ENCODE measurements around the gene RHOBTB1. TPM values are rescaled to one million over a fixed set of nuclear protein-coding genes. Genes with fewer than 3 reads are reported as not detected.
"Not testable (repeated sequence)": the region's sequence is repeated elsewhere in the genome, so short reads cannot be mapped to it uniquely, and the experiment has no call there.

The RHOBTB1 gene
- total RNA-seq, 2 donors from 2014 or later: 0.77 TPM; not detected in 1

- ATAC-seq (replicated peaks in 1 of 2) (peak; percentile 98), DNase-seq (no peak)
- Mint-ChIP-seq H3K36me3 (ENCODE audit: insufficient read depth in 2 of 2) (no peaks in the 10 kb centered on the region), H3K4me1 (ENCODE audit: low read depth) (peaks cover 29% of the 10 kb centered on the region), H3K27me3 (ENCODE audit: low read depth) (peaks cover 50% of the 10 kb centered on the region), H3K4me3 (peak overlapping the region; percentile 1 to 53), H3K9me3 (peaks cover 1 to 3% of the 10 kb centered on the region in 2 donors), H3K27ac (no peak overlapping the region)
Observed at GRCh38 chr10:60974463-60975149, 30.6 kb upstream of the RHOBTB1 start.

- H3K9me3 Mint-ChIP-seq: peaks cover 1 to 3% of the 10 kb centered on the region in 2 donors
- ATAC-seq (replicated peaks in 1 of 2): no peak
- no peaks in the 10 kb centered on the region for H3K36me3 Mint-ChIP-seq (ENCODE audit: insufficient read depth in 2 of 2)
- H3K27me3 Mint-ChIP-seq (ENCODE audit: low read depth): peaks cover 36% of the 10 kb centered on the region
- H3K4me1 Mint-ChIP-seq (ENCODE audit: low read depth): peaks cover 40% of the 10 kb centered on the region
- no peak overlapping the region for H3K4me3 Mint-ChIP-seq
- DNase-seq: no peak
- H3K27ac Mint-ChIP-seq: no peak overlapping the region
Observed at GRCh38 chr10:60973086-60973485, 29.1 kb upstream of the RHOBTB1 start.

- peaks cover 35% of the 10 kb centered on the region for H3K27me3 Mint-ChIP-seq (ENCODE audit: low read depth)
- not testable (repeated sequence) for H3K27ac Mint-ChIP-seq; H3K9me3 Mint-ChIP-seq; H3K4me3 Mint-ChIP-seq; DNase-seq; ATAC-seq (replicated peaks in 1 of 2); H3K36me3 Mint-ChIP-seq (ENCODE audit: insufficient read depth in 2 of 2)
- peaks cover 49% of the 10 kb centered on the region for H3K4me1 Mint-ChIP-seq (ENCODE audit: low read depth)
Observed at GRCh38 chr10:60972181-60972580, 28.2 kb upstream of the RHOBTB1 start.

GRCh38 chr10:60970526-60970925, 26.5 kb upstream of the RHOBTB1 start:
- H3K27ac Mint-ChIP-seq: no peak overlapping the region

GRCh38 chr10:60968504-60968903, 24.5 kb upstream of the RHOBTB1 start:
- ATAC-seq (replicated peaks in 1 of 2) (peak; percentile 19 to 24), DNase-seq (no peak)
- Mint-ChIP-seq H3K27me3 (ENCODE audit: low read depth) (peaks cover 33% of the 10 kb centered on the region), H3K9me3 (peaks cover 1 to 3% of the 10 kb centered on the region in 2 donors), H3K27ac (peak overlapping the region; percentile 51), H3K4me3 (peak overlapping the region; percentile 24 to 67), H3K4me1 (ENCODE audit: low read depth) (peaks cover 40% of the 10 kb centered on the region), H3K36me3 (ENCODE audit: insufficient read depth in 2 of 2) (no peaks in the 10 kb centered on the region)

More at GRCh38 chr10:60970526-60970925, 26.5 kb upstream of the RHOBTB1 start:
- ATAC-seq (replicated peaks in 1 of 2) (no peak), DNase-seq (no peak)
- Mint-ChIP-seq H3K27me3 (ENCODE audit: low read depth) (peaks cover 33% of the 10 kb centered on the region), H3K9me3 (peaks cover 1 to 3% of the 10 kb centered on the region in 2 donors), H3K4me1 (ENCODE audit: low read depth) (peaks cover 46% of the 10 kb centered on the region), H3K4me3 (no peak overlapping the region), H3K36me3 (ENCODE audit: insufficient read depth in 2 of 2) (no peaks in the 10 kb centered on the region)

- ATAC-seq (replicated peaks in 1 of 2) (peak; percentile 38 to 40), DNase-seq (peak; percentile 6 to 34)
- Mint-ChIP-seq H3K27me3 (ENCODE audit: low read depth) (peaks cover 28% of the 10 kb centered on the region), H3K36me3 (ENCODE audit: insufficient read depth in 2 of 2) (no peaks in the 10 kb centered on the region), H3K4me3 (peak overlapping the region; percentile 24 to 67), H3K9me3 (peaks cover 1 to 3% of the 10 kb centered on the region in 2 donors), H3K4me1 (ENCODE audit: low read depth) (peaks cover 37% of the 10 kb centered on the region), H3K27ac (peak overlapping the region; percentile 51)
Observed at GRCh38 chr10:60967854-60968484, 24.0 kb upstream of the RHOBTB1 start.

GRCh38 chr10:60967260-60967659, 23.3 kb upstream of the RHOBTB1 start:
- Mint-ChIP-seq H3K4me3 (peak overlapping the region in 1 of 2 donors; percentile 7), H3K27ac (no peak overlapping the region), H3K36me3 (ENCODE audit: insufficient read depth in 2 of 2) (no peaks in the 10 kb centered on the region), H3K9me3 (peaks cover under 1 to 2% of the 10 kb centered on the region in 2 donors), H3K4me1 (ENCODE audit: low read depth) (peaks cover 36% of the 10 kb centered on the region), H3K27me3 (ENCODE audit: low read depth) (peaks cover 22% of the 10 kb centered on the region)
- DNase-seq (no peak), ATAC-seq (replicated peaks in 1 of 2) (no peak)

- Mint-ChIP-seq H3K27me3 (ENCODE audit: low read depth) (peaks cover 18% of the 10 kb centered on the region), H3K36me3 (ENCODE audit: insufficient read depth in 2 of 2) (no peaks in the 10 kb centered on the region), H3K27ac (no peak overlapping the region), H3K4me1 (ENCODE audit: low read depth) (peaks cover 36% of the 10 kb centered on the region), H3K4me3 (no peak overlapping the region), H3K9me3 (no peaks in the 10 kb centered on the region)
- ATAC-seq (replicated peaks in 1 of 2) (no peak), DNase-seq (no peak)
Observed at GRCh38 chr10:60965696-60966095, 21.7 kb upstream of the RHOBTB1 start.

- DNase-seq: peak; percentile 40 to 44
- peaks cover 36% of the 10 kb centered on the region for H3K4me1 Mint-ChIP-seq (ENCODE audit: low read depth)
- no peak for ATAC-seq (replicated peaks in 1 of 2)
- peaks cover 18% of the 10 kb centered on the region for H3K27me3 Mint-ChIP-seq (ENCODE audit: low read depth)
- no peaks in the 10 kb centered on the region for H3K9me3 Mint-ChIP-seq
- no peaks in the 10 kb centered on the region for H3K36me3 Mint-ChIP-seq (ENCODE audit: insufficient read depth in 2 of 2)
- H3K27ac Mint-ChIP-seq: no peak overlapping the region
- H3K4me3 Mint-ChIP-seq: peak overlapping the region in 1 of 2 donors; percentile 50
Observed at GRCh38 chr10:60964257-60965235, 20.6 kb upstream of the RHOBTB1 start.

GRCh38 chr10:60963441-60964256, 19.7 kb upstream of the RHOBTB1 start:
- DNase-seq: no peak
- H3K4me3 Mint-ChIP-seq: peak overlapping the region in 1 of 2 donors; percentile 50
- ATAC-seq (replicated peaks in 1 of 2): no peak
- H3K27ac Mint-ChIP-seq: no peak overlapping the region
- H3K9me3 Mint-ChIP-seq: no peaks in the 10 kb centered on the region
- H3K4me1 Mint-ChIP-seq (ENCODE audit: low read depth): peaks cover 31% of the 10 kb centered on the region
- peaks cover 18% of the 10 kb centered on the region for H3K27me3 Mint-ChIP-seq (ENCODE audit: low read depth)
- H3K36me3 Mint-ChIP-seq (ENCODE audit: insufficient read depth in 2 of 2): no peaks in the 10 kb centered on the region

GRCh38 chr10:60962946-60963345, 19.0 kb upstream of the RHOBTB1 start:
- Mint-ChIP-seq H3K4me1 (ENCODE audit: low read depth) (peaks cover 24% of the 10 kb centered on the region), H3K4me3 (no peak overlapping the region), H3K27me3 (ENCODE audit: low read depth) (peaks cover 18% of the 10 kb centered on the region), H3K36me3 (ENCODE audit: insufficient read depth in 2 of 2) (no peaks in the 10 kb centered on the region), H3K27ac (no peak overlapping the region), H3K9me3 (no peaks in the 10 kb centered on the region)
- no peak for ATAC-seq (replicated peaks in 1 of 2)
- no peak for DNase-seq

GRCh38 chr10:60960913-60961312, 16.9 kb upstream of the RHOBTB1 start:
- Mint-ChIP-seq H3K27ac (no peak overlapping the region), H3K4me1 (ENCODE audit: low read depth) (peaks cover 16% of the 10 kb centered on the region), H3K27me3 (ENCODE audit: low read depth) (peaks cover 7% of the 10 kb centered on the region), H3K36me3 (ENCODE audit: insufficient read depth in 2 of 2) (no peaks in the 10 kb centered on the region), H3K4me3 (no peak overlapping the region), H3K9me3 (no peaks in the 10 kb centered on the region)
- no peak for DNase-seq
- ATAC-seq (replicated peaks in 1 of 2): no peak
